Fibroblast of pulmonary artery (primary cell): ENCODE data around the gene STOML1.
"Not testable (repeated sequence)": the region's sequence is repeated elsewhere in the genome, so short reads cannot be mapped to it uniquely, and the experiment has no call there.

Experiments
- DNase-seq: peaks from one replicate; pipeline ENCODE4 v3.0.0-alpha.2; 2010; ENCODE audit warnings: low read depth
- H3K4me3 ChIP-seq: replicated peaks from 2 replicates; pipeline ENCODE4 v1.5.1; 2011; ENCODE audit warnings: low read depth, mild to moderate bottlenecking, control low read depth, low read length, moderate library complexity
- TF ChIP-seq, protein P1 (sequence below): IDR thresholded peaks from 2 replicates; pipeline ENCODE4 v1.5.1; 2011; ENCODE audit warnings: mild to moderate bottlenecking, control low read depth, low read length, inconsistent platforms; ENCODE audit errors: missing control alignments

The STOML1 gene

GRCh38 chr15:73983211-73983727 is 8.8 kb downstream of the STOML1 start:
- TF ChIP-seq, protein P1, sequence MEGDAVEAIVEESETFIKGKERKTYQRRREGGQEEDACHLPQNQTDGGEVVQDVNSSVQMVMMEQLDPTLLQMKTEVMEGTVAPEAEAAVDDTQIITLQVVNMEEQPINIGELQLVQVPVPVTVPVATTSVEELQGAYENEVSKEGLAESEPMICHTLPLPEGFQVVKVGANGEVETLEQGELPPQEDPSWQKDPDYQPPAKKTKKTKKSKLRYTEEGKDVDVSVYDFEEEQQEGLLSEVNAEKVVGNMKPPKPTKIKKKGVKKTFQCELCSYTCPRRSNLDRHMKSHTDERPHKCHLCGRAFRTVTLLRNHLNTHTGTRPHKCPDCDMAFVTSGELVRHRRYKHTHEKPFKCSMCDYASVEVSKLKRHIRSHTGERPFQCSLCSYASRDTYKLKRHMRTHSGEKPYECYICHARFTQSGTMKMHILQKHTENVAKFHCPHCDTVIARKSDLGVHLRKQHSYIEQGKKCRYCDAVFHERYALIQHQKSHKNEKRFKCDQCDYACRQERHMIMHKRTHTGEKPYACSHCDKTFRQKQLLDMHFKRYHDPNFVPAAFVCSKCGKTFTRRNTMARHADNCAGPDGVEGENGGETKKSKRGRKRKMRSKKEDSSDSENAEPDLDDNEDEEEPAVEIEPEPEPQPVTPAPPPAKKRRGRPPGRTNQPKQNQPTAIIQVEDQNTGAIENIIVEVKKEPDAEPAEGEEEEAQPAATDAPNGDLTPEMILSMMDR: no peak
- DNase-seq: peak; percentile 79
- no peak overlapping the region for H3K4me3 ChIP-seq

DNA sequence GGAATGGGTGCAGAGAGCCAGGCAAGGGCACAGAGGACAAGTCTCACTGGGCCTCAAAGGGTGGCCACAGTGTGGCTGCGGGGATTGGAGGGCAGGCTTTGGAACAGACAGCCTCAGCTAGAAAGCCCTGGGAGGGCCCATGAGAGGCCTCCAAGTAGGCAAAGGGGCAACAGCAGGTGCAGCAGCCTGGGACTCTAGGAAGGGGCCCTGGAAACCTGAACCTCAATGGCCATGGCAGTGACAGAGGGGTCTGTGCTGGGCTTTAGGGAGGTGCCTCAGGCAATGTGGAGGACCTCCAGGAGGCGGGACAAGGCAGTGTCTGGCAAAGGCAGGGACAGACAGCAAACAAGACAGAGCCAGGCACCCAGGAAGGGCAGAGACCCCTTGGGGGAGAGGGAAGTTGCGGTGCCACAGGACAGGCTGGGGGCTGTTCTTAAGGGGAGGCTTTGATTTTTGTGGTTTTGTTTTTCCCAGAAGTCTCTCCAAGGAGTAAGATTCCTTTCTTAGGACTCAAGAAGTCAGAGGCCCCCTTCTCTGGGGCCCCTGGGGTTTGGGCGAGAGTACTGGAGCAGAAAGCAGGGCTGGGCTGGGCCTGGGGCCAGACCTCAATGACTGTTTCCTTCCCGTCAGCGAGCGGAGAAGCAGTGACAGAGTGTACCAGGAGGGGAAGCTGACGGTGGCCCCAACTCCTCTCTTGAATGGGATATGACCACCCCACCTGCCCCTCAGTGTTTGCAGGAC is 9.7 kb downstream of the STOML1 start:
- TF ChIP-seq, protein P1: no peak
- no peak overlapping the region for H3K4me3 ChIP-seq
- peak; percentile 89 for DNase-seq

- H3K4me3 ChIP-seq: no peak overlapping the region
- no peak for DNase-seq
- TF ChIP-seq, protein P1: no peak
Observed at GRCh38 chr15:73981761-73982221, 10.3 kb downstream of the STOML1 start.

DNA sequence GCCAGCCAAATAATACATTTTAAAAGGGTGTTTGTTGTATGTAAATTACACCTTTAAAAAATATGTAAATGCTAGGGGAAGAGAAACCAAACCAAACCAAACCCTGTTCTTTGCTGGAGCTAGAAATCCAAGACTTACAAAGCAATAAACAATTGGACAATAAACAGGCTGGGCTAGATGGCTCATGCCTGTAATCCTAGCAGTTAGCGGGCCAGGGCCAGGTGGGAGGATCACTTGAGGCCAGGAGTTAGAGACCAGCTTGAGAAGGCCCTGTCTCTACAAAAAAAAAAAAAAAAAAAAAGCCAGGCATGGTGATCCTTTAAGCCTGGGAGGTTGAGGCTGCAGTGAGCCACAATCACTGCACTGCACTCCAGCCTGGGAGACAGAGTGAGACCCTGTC is 12.5 kb downstream of the STOML1 start:
- TF ChIP-seq, protein P1: no peak
- DNase-seq: no peak

GRCh38 chr15:73978896-73979295 is 13.2 kb downstream of the STOML1 start:
- no peak for DNase-seq
- TF ChIP-seq, protein P1: no peak
- H3K4me3 ChIP-seq: no peak overlapping the region

More for the DNA sequence above, 12.5 kb downstream of the STOML1 start:
- H3K4me3 ChIP-seq: no peak overlapping the region

DNA sequence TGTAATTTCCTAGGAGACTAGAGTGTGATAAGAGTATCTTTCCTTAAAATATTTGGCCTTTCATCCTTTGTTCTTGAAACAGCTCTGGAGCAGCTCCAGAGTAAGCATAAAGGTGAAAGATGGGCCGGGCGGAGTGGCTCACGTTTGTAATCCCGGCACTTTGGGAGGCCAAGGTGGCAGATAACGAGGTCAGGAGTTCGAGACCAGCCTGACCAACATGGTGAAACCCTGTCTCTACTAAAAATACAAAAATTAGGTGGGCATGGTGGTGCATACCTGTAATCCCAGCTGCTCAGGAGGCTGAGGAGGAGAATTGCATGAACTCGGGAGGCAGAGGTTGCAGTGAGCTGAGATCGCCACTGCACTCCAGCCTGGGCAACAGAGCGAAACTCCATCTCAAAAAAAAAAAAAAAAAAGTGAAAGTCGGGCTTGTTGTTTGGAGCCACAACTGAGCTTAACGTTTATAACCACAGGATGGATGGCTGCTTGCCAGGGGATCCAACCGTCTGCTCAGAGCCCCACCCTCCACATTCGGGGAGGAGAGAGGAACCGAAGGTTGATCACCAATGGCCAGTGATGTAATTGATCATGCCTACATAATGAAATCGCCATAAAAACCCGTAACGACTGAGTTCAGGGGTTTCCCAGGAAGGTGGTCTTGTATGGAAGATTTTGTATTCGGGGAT is 16.5 kb downstream of the STOML1 start:
- DNase-seq: not testable (repeated sequence)

DNA sequence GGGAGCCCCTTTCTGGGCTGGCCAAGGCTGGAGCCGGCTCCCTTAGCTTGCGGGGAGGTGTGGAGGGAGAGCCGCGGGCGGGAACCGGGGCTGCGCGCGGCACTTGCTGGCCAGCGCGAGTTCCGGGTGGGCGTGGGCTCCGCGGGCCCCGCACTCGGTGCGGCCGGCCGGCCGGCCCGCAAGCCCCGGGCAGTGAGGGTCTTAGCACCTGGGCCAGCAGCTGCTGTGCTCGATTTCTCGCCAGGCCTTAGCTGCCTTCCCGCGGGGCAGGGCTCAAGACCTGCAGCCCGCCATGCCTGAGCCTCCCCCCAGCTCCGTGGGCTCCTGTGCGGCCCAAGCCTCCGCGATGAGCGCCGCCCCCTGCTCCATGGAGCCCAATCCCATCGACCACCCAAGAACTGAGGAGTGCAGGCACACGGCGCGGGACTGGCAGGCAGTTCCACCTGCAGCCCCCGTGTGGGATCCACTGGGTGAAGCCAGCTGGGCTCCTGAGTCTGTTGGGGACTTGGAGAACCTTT is 18.4 kb downstream of the STOML1 start:
- not testable (repeated sequence) for DNase-seq, H3K4me3 ChIP-seq

More for the DNA sequence above, 16.5 kb downstream of the STOML1 start:
- not testable (repeated sequence) for H3K4me3 ChIP-seq
